Measurements from ENCODE around the gene RNF217.

- no peak for TF ChIP-seq CTCF (conservative IDR thresholded peaks at IDR 0.05 in 1 of 2, IDR thresholded peaks at IDR 0.05 in 1 of 2; ENCODE audit: extremely low read depth in 1 of 2, insufficient read depth in 1 of 2, low read depth in 1 of 2, low read length in 2 of 2)
- TF ChIP-seq EZH2 (IDR thresholded peaks at IDR 0.05; ENCODE audit: borderline replicate concordance, low read length): no peak
Measured at GRCh38 chr6:124949706-124950105, 12.5 kb upstream of the RNF217 start.
